ELR (cell line): ENCODE data around the gene HGD.
"Not testable (repeated sequence)": the region's sequence is repeated elsewhere in the genome, so short reads cannot be mapped to it uniquely, and the experiment has no call there.

Source experiments
- DNase-seq: peaks from one replicate; pipeline ENCODE4 v3.0.0-alpha.2; 2015; ENCODE audit warnings: low read depth

The HGD gene, protein sequence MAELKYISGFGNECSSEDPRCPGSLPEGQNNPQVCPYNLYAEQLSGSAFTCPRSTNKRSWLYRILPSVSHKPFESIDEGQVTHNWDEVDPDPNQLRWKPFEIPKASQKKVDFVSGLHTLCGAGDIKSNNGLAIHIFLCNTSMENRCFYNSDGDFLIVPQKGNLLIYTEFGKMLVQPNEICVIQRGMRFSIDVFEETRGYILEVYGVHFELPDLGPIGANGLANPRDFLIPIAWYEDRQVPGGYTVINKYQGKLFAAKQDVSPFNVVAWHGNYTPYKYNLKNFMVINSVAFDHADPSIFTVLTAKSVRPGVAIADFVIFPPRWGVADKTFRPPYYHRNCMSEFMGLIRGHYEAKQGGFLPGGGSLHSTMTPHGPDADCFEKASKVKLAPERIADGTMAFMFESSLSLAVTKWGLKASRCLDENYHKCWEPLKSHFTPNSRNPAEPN

DNA sequence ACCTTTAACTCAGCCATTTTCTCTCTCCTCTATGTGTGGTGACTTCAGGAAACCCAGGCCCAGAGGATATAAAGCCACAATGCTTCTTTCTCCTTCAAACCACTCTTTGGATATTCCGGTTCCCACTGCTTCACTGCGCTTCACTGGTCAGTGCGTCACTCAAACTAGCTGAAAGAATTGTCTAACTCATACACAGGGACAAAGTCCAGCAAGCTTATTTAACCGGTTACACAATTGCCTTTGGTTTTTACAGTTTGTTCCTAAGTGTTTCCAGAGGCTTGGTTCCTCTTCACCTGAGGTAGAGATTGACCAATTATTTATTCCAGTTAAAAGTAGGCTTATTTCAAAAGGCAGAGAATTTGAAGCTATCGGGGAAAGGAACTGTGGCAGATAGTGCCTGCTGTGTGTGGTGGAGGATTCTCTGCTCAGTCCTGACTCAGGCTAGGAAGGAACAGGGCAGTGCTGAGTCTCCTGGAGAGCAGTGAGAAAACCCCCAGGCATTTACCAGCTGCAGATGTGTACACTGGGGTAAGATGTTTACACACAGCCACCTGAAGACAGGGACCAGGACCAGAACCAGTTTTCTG is at the start of gene HGD:
Gene HGD, minus strand, starts transcription at position 145 of the 587 bp plus-strand sequence. Its CDS starts 128 bp downstream, at position 17.
- DNase-seq = no peak

DNA sequence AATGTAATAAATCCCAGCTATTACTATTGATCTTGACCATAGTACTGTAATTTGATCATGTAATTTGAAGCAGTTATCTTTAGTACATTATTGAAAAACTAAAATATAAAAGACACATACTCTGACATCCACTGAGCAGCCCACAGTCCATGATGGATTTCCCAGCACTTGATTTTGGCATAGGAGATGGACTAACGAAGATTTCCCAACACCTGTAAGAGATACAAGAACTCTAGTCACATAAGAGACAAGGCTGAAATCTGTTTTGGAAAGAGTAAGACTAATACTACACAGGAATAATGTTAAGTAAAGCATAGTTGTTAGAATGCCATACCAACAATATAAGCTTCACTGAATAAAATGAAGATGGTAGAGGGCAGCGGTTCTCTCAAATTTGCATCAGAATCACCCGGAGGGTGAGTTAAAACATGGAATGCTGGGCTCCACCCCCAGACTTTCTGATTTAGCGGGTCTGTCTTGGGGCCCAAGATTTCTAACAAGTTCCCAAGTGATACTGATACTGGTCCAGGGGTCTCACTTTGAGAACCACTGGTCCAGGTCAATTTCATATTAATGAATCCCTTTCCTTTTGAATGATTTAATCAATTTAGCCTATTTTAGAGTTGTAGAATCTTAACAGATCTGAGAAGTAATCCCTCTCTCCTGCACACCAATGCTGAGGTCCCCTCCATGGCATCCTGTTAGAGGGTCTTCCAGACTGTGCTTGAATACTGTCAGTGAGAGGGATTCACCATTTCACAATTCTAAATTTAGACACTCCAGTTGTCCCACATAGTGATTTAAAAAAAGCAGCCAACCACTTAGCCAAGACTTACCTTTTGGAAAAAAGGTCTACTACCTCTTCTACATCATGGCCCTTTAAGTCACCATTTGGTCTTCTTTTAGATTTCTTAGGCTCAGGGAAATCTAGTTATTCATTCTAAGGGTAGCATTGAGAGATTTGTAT is 48.8 kb upstream of the HGD start:
- no peak for DNase-seq

DNA sequence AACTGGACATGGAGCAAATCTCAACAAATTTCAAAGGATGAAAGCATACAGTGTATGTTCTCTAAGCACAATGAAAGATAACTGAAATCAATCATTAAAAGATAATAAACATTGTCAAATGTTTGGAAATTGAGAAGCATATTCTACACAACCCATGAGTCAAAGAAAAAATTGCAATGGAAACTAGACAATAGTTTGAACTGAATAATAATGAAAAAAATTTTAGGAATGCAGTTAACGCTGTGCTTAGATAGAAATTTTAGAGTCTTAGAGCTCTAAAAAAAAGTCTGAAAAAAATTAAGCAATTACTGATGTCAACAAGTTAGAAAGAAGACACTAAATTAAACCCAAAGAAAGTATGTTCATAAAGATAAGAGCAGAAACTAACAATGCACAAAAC is 44.8 kb upstream of the HGD start:
- DNase-seq = peak; percentile 6

DNA sequence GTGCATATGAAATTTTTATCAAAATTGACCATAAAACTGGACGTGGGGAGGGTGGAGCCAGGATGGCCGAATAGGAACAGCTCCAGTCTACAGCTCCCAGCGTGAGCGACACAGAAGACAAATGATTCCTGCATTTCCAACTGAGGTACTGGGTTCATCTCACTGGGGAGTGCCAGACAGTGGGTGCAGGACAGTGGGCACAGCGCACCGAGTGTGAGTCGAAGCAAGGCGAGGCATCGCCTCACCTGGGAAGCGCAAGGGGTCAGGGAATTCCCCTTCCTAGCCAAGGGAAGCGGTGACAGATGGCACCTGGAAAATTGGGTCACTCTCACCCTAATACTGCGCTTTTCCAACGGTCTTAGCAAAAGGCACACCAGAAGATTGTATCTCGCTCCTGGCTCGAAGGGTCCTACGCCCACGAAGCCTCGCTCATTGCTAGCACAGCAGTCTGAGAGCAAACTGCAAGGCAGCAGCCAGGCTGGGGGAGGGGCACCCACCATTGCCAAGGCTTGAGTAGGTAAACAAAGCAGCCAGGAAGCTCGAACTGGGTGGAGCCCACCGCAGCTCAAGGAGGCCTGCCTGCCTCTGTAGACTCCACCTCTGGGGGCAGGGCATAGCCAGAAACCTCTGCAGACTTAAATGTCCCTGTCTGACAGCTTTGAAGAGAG is 37.3 kb upstream of the HGD start:
- DNase-seq = not testable (repeated sequence)

DNA sequence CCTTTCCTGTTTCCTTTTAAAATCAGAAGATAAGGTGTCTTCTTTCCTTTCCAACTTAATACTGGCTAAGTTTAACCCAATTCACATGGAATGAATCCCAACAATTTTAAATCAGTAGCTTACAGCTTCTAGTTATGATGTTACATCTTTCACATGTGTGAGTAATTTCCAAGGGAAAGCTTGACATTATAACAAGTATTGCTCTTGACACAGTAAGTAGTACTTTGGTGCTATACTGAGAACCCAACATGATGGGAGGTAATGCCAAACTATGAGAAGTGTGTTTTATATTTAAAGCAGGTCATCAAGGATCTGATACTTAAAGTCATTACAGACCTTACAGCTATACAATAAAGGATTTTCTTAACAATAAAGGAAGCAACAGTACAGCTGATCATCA is 31.2 kb upstream of the HGD start:
- DNase-seq = no peak

DNA sequence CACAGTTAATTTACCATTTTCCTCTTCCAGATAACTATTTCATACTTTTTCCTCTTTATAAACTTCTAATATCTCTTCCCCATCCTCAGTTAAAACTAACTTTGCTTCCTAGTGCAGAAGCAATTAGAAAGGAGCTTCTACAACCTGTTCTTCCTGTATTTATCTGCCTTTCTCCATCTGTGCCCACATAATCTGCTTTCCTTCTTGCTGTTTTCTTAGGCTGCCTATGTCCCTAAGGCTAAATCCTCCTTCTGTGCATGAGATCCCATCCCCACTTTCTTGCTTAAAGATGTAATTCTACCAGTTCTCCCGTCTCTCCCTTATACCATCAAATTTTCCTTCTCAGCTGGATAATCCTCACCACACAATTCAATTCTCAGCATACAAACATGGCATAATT is 28.3 kb upstream of the HGD start:
- no peak for DNase-seq

DNA sequence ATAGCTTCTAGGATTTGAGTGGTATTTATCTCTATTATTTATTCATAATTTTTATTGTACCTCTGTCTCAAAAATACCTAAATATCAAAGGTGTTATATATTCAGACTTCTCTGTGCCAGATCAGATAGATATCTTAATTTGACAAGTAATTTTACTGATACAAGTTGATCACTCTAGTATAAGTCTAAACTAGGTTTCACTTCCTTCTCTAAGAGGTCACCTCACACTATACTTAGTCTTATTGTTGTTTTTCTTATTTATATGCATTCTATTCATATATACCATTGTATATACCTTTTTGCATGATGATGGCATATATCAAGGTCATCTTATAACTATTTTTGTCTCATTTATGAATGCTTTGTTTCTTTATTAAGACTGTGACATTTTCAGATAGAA is 26.4 kb upstream of the HGD start:
- DNase-seq = no peak

DNA sequence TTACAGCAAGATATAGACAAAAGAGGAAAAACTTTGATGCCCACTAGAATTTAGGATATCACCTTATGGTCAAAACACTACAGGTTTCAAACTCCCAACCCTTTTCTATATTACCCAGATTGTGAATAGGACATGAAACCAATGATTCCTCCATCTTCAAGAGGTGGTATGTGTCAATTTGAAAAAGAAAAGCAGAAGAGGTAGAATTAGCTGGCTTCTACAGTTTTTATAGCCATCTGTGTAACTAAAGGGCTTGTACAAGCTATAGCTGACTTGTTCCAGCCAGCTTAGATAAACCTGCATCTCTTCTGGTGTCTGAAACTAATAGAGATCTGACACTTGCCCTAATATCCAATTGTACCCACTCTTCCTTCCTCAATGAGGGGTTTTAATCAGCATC is 24.9 kb upstream of the HGD start:
- DNase-seq = no peak

DNA sequence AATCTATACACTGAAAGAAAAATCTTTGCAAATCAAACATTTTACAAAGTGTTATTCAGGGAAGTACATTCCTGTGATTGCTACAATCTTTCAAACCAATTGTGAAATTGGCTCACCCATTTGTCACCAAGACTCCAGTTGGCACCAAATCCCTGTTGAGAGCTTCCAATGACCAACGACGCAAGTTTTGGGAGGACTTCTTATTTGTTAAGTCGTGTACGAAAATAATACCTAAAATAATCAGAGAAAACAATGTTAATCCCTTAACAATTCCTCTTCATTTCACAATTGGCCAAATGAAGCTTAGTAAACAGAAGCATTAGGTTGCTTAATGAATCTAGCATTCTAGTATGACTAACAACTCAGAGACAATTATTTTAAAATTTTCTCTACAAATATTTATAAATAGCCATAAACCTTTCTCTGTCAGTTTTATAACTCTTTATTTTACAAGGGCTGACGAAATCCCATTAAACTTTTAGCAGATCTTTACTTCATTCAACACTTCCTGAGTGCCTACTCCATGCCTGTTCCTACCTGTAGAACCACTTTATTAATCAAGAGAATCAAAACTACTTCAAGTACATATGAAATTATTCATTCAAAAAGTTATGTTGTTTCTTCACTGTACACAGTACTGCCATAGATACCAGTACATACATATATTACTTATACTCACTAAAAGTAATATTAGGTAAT is 24.0 kb upstream of the HGD start:
- DNase-seq = no peak

DNA sequence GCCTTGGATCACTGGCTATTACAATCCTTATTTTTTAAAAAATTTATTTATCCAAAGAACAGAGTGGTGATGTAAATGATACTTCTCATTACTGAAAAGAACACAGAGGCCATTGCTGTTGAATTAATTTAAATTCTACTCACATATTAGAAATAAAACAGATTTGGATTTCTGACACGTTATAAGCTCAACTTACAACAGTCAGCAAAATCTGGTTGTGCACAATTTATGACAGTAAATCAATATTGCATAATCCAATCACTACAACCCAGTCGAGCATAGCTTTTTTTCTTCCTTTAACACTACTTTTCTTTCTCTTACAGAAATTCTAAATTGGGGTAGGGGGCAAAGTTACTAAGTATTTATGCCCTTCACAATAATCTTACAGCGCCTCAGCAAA is 17.3 kb upstream of the HGD start:
- DNase-seq = no peak

DNA sequence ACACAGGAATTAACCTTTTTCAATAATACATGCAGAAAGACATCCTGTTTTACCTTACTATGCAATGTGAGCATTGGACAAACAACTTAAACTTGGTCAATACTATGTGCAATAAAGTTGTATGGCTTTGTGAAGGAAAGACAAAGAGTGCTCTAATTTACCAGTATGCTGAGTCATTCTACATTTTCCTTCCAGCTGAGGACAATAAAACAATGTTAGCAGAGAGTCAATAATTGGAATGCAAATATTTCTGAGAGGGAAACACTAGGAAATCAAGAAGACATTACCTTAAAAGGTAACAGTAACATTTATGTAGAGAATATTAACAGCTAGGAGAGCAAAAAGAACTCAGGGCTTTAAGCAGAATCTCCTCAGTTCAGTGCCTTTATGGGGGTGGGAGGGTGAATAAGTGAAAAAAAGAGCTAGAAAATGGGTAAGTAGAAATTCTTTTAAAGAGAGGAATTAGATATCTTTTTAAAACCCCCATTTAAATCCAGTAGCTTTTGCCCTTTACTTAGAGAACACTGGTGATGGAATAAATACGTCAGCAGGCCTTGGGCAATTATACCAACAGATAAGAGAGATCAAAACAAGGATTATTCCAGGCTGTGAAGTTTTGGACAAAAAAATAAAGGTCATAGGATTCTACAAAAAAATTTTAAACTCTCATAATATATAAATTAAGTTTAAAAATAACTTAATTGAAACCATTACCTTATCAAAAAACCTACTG is 11.6 kb upstream of the HGD start:
- DNase-seq = peak; percentile 32

DNA sequence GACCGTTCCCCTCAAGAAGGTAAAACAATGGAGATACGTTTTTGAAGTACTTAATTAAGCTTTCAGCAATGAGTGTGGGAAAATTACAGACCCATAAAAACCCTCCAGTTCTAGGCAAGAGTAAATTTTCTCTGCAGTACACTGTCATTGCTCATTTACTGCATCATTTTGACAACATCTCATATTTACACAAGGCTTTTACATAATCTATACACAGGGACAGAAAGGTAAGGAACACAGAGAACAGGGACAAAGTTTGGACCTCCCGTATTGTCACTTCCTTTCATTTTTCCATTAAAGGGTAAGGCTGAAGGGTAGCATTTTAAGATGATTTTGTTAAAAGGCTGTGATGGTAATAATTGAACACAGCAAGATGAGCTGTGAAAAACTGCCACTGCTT is 7.4 kb upstream of the HGD start:
- DNase-seq = no peak

DNA sequence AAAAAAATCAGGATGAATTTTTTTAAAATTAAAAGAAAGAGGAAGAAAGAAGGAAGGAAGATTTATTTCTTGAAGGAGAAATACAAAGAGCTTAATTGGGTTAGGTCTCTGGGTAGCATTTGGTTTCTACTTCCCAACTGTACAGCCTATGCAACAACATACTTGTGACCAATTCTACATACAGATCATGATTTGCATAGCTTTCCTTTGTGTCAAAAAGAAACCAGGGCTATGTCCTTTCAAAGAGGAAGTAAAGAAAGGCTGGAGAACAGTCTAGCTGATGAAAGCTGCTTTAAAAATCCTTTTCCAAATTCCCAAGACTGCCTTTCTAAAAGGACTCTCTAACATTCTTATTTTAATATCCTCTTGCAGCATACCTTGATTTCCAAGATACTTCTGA is 6.1 kb upstream of the HGD start:
- DNase-seq = peak; percentile 32

DNA sequence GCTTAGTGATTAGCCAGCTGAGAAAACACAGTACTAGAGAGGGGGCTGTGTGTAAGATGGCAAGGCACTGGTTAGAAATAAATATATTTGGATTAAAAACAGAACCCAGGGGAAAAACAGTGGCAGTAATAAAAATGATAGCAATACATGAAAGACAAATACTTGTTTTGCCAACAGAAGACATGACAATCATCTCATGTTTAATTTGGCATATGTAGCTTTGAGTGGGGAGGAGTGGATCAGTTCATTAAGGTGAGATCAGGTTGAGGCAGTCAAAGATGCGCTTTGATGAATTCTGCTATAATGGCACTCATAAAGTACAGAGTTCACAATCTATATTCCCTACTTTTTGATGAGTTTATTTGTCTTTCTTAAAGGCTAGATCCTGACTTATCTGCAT is 3.4 kb upstream of the HGD start:
- DNase-seq = no peak

DNA sequence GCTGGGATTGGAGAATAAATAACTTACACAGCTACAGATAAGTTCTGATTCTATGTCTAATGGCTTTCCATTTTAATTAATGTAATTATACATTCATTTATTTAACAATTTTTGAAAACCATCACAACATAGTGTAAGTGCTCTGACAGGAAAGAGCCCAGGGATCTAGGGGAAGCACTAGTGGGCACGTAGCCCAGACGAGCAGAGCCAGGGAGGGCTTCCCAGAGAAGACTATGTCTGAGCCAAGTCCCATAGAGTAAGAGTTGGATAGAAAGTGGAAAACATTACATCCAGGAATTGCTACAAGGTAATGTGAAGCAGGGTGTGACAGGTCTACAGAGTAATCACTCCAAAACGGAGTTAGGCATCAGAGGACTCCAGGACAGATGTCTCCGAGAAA is 2.9 kb upstream of the HGD start:
- no peak for DNase-seq

DNA sequence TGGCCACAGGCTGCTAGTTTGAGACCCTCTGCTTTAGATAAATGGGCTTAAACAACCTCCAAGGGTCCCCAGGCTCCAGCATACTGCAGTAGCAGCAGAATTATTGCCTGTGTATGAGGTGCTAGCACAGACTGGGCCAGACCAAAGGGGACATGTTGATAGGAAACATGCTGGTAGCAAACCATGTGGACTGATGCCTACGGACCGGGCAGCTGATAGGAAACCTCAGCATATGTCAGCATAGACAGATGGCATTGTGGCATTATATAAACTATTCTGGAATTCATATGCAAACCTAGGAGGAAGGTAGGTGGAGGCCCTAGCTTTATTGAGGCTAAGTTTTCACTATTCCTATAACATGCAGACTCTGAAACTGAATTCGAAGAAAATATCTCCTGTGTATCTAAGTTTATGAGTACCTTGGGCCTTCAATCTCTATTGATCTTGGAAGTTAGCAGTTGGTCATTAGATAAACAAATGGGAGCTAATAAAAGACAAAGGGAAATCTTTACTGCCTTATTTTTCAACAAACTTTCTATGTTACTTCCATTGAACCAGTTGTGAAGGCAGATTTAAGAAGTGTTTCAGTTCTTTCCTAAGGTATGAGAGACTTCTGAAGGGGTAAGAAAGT is 1.7 kb upstream of the HGD start:
- DNase-seq = no peak

DNA sequence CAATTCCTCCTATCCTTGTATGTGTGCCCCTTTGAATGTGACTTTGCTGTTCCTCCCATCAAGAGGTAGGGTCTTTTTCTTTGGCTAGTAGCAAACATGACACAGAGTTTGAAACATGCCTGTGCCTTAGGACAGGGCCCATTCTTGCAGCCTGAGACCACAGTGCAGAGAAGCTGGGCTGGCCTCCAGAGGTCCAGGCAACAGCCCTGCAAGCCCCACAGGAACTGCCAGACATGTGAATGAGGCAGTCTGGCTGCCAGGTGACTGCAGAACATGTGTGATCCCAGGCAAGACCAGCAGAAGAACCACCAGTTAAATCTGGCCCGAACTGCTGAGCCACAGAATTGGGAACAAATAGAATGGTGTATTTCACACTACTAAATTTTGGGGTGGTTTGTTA is 1.2 kb upstream of the HGD start:
- DNase-seq = no peak

DNA sequence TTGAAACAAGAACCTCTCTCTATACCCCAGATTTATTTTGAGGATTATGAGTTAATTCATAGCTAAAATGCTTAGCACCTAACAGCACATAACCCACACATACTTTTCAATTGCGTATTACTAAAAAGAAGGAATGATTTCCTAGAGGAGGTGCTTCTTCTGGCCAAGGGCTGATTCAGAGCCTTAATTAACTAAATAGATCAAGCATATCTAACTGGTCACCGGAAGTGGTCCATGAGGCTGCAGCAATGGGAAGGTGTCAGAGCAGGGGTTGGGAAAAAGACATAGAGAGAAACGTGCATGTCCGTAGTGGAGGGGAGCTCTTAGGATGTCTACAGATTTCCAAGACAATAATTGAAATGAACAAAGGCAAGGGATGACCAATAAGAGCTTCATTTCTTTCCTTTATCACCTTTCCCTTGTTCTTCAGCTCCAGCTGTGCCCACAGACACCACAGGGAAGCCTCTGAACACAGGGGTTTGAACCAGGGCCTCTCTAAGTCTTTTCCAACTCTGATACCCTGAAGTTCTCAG is 467 bp downstream of the HGD start:
- no peak for DNase-seq

DNA sequence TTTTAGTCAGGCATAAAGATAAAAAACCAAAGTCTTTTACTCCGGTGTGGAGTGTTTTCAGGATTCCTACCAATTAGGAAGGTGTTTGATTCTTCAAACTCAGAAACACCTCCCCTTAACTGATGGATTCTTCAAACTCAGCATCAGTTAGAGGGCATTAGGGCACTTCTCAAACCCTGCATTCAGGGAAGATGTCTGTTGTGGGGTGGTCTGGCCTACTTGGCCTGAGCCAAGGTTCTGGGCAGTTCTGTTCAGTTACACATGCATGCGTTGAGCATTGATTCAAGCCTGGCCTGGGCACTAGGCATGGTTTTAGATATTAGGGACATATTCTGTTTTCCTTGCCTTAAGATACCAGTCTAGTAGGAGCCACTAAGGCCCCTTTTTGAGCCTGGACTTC is 1.0 kb downstream of the HGD start:
- no peak for DNase-seq
